PC-9 (cell line): ENCODE results near the gene SH2D5. TPM values are rescaled to one million over a fixed set of nuclear protein-coding genes. Genes with fewer than 3 reads are reported as not detected.

Experiments
- BruUV-seq: library from RNA; stranded (reverse); fragments of 400-500 nt; replicated peaks from 2 replicates; lab custom pipeline; 2021; lab: Mats Ljungman, UMichigan
- CTCF ChIA-PET: fragments of 300-600 bp; sonication (Branson Sonifier 250); formaldehyde crosslinking; loops from one replicate; lab custom pipeline; 2022; ENCODE audit warnings: antibody characterized with exemption; lab: Charles Lee
- POLR2A ChIA-PET: fragments of 300-600 bp; sonication (Branson Sonifier 250); formaldehyde crosslinking; loops from one replicate; lab custom pipeline; 2022; ENCODE audit warnings: antibody characterized with exemption; ENCODE audit not compliant: unreplicated experiment; lab: Charles Lee
- DNase-seq, 2 experiments: peaks; one replicate each; pipeline versions ENCODE4 v3.0.0 to v3.0.0-alpha.2; 2015 to 2022; ENCODE audit warnings: mixed read lengths in 1 of 2
- H2AFZ ChIP-seq: fragments of 200-600 bp; sonication (generic); 2 replicates; pipeline ENCODE4 v1.8.1; 2017; ENCODE audit warnings: antibody characterized with exemption
- H3F3A ChIP-seq: fragments of 200-600 bp; sonication (generic); 2 replicates; pipeline ENCODE4 v1.8.1; 2017; ENCODE audit warnings: antibody characterized with exemption, mild to moderate bottlenecking, low read depth; ENCODE audit not compliant: insufficient read depth
- H3K27ac ChIP-seq: fragments of 200-600 bp; sonication (generic); 2 replicates; pipeline ENCODE4 v1.6.1; 2016; ENCODE audit warnings: mixed run types
- H3K27me3 ChIP-seq: fragments of 200-600 bp; sonication (generic); 2 replicates; pipeline ENCODE4 v1.6.1; 2016; ENCODE audit warnings: low read depth, mixed run types; ENCODE audit not compliant: insufficient read depth
- H3K36me3 ChIP-seq: fragments of 200-600 bp; sonication (generic); 2 replicates; pipeline ENCODE4 v1.6.1; 2016; ENCODE audit warnings: low read depth, mixed run types
- H3K4me1 ChIP-seq: fragments of 200-600 bp; sonication (generic); replicated peaks from 2 replicates; pipeline ENCODE4 v1.6.1; 2016; ENCODE audit warnings: mixed run types; ENCODE audit not compliant: insufficient read depth
- H3K4me2 ChIP-seq: fragments of 200-600 bp; sonication (generic); 2 replicates; pipeline ENCODE4 v1.6.1; 2017; ENCODE audit warnings: mixed run types
- H3K4me3 ChIP-seq: fragments of 200-600 bp; sonication (generic); 2 replicates; pipeline ENCODE4 v1.6.1; 2016; ENCODE audit warnings: mixed run types
- H3K79me2 ChIP-seq: fragments of 200-600 bp; sonication (generic); 2 replicates; pipeline ENCODE4 v1.6.1; 2017; ENCODE audit warnings: low read depth, mixed run types
- H3K9me2 ChIP-seq: fragments of 200-600 bp; sonication (generic); 2 replicates; pipeline ENCODE4 v1.8.1; 2017; ENCODE audit warnings: mild to moderate bottlenecking; ENCODE audit not compliant: insufficient read depth
- H3K9me3 ChIP-seq: fragments of 200-600 bp; sonication (generic); 2 replicates; pipeline ENCODE4 v1.8.1; 2016; ENCODE audit warnings: low read depth; ENCODE audit not compliant: insufficient read depth
- H4K20me1 ChIP-seq: fragments of 200-600 bp; sonication (generic); 2 replicates; pipeline ENCODE4 v1.8.1; 2017; ENCODE audit not compliant: insufficient read depth
- EZH2 ChIP-seq: fragments of 200-600 bp; sonication (generic); IDR thresholded peaks from 2 replicates; pipeline ENCODE4 v1.8.0; 2017; ENCODE audit warnings: antibody characterized with exemption, low read depth
- intact Hi-C: fragments of 100-400 bp; cut with micrococcal nuclease; formaldehyde crosslinking; loops from one replicate; pipeline ENCODE4 v1.10.0; 2022; ENCODE audit not compliant: unreplicated experiment
- total RNA-seq: library from RNA; stranded (reverse); gene quantifications from 2 replicates; pipeline ENCODE4 v1.2.3, GENCODE V29; 2021
- TF ChIP-seq, protein P1 (sequence below): fragments of 200-600 bp; sonication (generic); conservative IDR thresholded peaks from 2 replicates; pipeline ENCODE4 v1.6.1; 2017; ENCODE audit warnings: mixed run types, antibody characterized with exemption, mild to moderate bottlenecking, moderate library complexity

The SH2D5 gene
- total RNA-seq, 1 experiment from 2014 or later, result 1.5 TPM

DNA sequence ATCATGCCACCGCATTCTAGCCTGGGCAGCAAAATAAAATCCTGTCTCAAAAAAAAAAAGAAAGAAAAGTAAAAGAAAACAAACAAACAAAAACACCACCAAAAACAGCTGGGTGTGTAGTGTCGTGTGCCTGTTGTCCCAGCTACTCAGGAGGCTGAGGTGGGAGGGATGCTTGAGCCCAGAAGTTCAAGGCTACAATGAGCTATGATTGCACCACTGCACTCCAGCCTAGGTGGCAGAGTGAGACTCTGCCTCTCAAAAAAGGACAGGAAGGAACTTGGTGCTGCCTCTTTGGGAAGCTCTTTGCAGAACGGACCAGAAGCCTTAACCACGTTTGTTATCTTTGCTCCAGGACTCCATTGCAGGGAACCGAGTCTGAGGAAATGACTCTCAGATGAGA lies 25.7 kb downstream of the SH2D5 start:
- H3K4me3 ChIP-seq, result no peak overlapping the region
- no peaks in the 10 kb centered on the region for H3K36me3 ChIP-seq
- no TSS peak for BruUV-seq
- TF ChIP-seq, protein P1, sequence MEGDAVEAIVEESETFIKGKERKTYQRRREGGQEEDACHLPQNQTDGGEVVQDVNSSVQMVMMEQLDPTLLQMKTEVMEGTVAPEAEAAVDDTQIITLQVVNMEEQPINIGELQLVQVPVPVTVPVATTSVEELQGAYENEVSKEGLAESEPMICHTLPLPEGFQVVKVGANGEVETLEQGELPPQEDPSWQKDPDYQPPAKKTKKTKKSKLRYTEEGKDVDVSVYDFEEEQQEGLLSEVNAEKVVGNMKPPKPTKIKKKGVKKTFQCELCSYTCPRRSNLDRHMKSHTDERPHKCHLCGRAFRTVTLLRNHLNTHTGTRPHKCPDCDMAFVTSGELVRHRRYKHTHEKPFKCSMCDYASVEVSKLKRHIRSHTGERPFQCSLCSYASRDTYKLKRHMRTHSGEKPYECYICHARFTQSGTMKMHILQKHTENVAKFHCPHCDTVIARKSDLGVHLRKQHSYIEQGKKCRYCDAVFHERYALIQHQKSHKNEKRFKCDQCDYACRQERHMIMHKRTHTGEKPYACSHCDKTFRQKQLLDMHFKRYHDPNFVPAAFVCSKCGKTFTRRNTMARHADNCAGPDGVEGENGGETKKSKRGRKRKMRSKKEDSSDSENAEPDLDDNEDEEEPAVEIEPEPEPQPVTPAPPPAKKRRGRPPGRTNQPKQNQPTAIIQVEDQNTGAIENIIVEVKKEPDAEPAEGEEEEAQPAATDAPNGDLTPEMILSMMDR, result no peak
- no peak for TF ChIP-seq EZH2
- no peak for DNase-seq
- intact Hi-C loops, result no loop called here
- no peaks in the 10 kb centered on the region; the same call in 1 of the 2 replicates for H3F3A ChIP-seq
- no peak overlapping the region for H3K4me2 ChIP-seq
- no peaks in the 10 kb centered on the region for H3K79me2 ChIP-seq
- no peaks in the 10 kb centered on the region for H3K27me3 ChIP-seq
- ChIA-PET CTCF (interaction anchor here (0.6 kb wide), 1 partner anchor 731 kb away, joined by 6 read pairs; no protein-coding TSS in a partner anchor), POLR2A (no interaction called here)
- no peak overlapping the region for H2AFZ ChIP-seq
- H4K20me1 ChIP-seq, result no peaks in the 10 kb centered on the region
- H3K27ac ChIP-seq, result no peak overlapping the region
- no peaks in the 10 kb centered on the region for H3K9me3 ChIP-seq
- no peaks in the 10 kb centered on the region for H3K4me1 ChIP-seq
- no peaks in the 10 kb centered on the region for H3K9me2 ChIP-seq

DNA sequence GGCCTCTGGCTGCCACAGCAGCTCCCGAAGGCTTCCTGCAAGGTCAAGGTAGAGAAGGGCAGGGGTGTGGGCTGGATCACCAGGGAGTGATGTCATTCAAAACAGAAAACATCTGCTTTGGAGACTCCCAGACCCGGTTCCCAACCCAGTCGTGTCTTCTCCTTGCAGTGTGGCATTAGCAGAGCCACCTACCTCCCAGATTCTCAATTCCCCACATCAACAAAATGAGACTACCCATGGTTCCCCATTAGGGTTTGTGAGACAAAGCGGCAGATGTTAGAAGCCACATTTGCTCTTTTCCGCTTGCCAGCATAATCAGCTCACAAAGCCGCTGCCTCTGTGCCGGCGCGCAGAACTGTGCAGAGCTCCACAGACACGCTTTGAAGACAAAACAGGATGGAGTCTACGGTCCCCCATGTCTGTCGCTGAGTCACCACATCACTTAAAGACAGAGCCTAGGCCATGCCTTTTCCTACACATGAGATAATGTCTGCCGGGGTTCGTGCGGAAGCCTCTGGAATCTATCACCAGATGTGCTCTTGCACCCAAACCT lies 27.2 kb downstream of the SH2D5 start:
- ChIA-PET POLR2A (no interaction called here), CTCF (interaction anchor here (1.6 kb wide), 1 partner anchor 8 kb away, joined by 4 read pairs; no protein-coding TSS in a partner anchor)
- no peak for DNase-seq
- H3K9me3 ChIP-seq, result no peaks in the 10 kb centered on the region
- H3K27me3 ChIP-seq, result no peaks in the 10 kb centered on the region
- no peak overlapping the region for H3K4me3 ChIP-seq
- intact Hi-C loops, result no loop called here
- H3K27ac ChIP-seq, result no peak overlapping the region
- no peaks in the 10 kb centered on the region for H3K9me2 ChIP-seq
- no TSS peak for BruUV-seq
- no peaks in the 10 kb centered on the region; the same call in 1 of the 2 replicates for H3F3A ChIP-seq
- no peaks in the 10 kb centered on the region for H4K20me1 ChIP-seq
- H3K4me2 ChIP-seq, result no peak overlapping the region
- TF ChIP-seq EZH2, result no peak
- H3K36me3 ChIP-seq, result no peaks in the 10 kb centered on the region
- no peaks in the 10 kb centered on the region for H3K79me2 ChIP-seq
- no peak overlapping the region for H2AFZ ChIP-seq
- H3K4me1 ChIP-seq, result no peaks in the 10 kb centered on the region

DNA sequence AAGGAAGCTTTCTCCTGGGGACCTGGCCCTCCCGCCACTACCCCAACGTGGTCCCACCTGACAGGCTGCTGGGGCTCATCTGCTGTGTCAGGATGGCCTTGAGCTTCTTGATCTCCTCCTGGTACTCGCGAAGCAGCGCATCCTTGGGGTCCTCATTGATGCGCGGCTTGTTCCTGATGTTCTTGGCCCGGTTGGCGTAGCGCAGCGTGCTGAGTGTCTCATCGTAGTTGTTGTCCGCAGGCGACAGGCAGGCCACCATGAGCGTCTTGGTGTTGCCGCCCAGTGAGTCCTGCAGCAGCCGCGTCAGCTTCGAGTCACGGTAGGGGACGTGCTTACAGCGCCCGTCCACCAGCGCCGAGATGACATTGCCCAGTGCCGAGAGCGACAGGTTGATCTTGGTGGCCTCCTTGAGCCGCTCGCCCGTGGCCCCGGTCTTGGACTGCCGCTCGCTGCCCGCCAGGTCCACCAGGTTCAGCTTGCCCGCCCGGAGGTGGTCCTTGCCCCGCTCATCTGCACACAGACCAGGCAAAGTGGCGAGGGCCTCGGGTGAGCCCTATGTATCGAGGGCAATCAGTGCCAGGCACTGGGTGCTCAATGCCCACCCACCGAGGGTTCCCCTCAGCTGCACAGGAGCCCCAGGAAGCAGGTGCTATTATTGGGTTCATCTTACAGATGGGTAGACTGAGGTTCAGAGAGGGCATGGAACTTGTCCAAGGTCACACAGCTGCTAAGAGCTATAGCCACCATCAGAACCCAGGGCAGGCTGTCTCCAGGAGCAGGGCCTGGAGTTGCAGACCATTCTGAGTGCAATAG lies 27.9 kb downstream of the SH2D5 start:
- Histone ChIP-seq H3K4me2 (no peak overlapping the region), H3K4me1 (no peaks in the 10 kb centered on the region), H4K20me1 (no peaks in the 10 kb centered on the region), H3F3A (no peaks in the 10 kb centered on the region; the same call in 1 of the 2 replicates), H3K9me3 (no peaks in the 10 kb centered on the region), H3K36me3 (no peaks in the 10 kb centered on the region), H3K4me3 (no peak overlapping the region), H3K79me2 (no peaks in the 10 kb centered on the region), H2AFZ (no peak overlapping the region), H3K27ac (no peak overlapping the region), H3K9me2 (no peaks in the 10 kb centered on the region), H3K27me3 (no peaks in the 10 kb centered on the region)
- ChIA-PET POLR2A (no interaction called here), CTCF (interaction anchor here (1.6 kb wide), 1 partner anchor 8 kb away, joined by 4 read pairs; no protein-coding TSS in a partner anchor)
- TF ChIP-seq EZH2, result no peak
- TF ChIP-seq, protein P1, result no peak
- no TSS peak for BruUV-seq
- intact Hi-C loops, result no loop called here
- no peak for DNase-seq
